Mesothelial cell of epicardium (in vitro differentiated cells): ENCODE measurements around the gene ELAVL2. TPM values are rescaled to one million over a fixed set of nuclear protein-coding genes. Genes with fewer than 3 reads are reported as not detected.

Experiments
- DNase-seq, 2 experiments: peaks; one replicate each; pipeline ENCODE4 v3.0.0; 2021; ENCODE audit warnings: low spot score in 2 of 2; ENCODE audit not compliant: unreplicated experiment in 2 of 2
- H3K27ac Mint-ChIP-seq: 2 replicates; pipeline ENCODE4 v1.8.0; 2021; ENCODE audit warnings: mixed read lengths
- H3K27me3 Mint-ChIP-seq: 2 replicates; pipeline ENCODE4 v1.8.0; 2021; ENCODE audit warnings: low read depth, mixed read lengths
- H3K36me3 Mint-ChIP-seq: 2 replicates; pipeline ENCODE4 v1.8.0; 2021; ENCODE audit warnings: mixed read lengths
- H3K4me1 Mint-ChIP-seq: 2 replicates; pipeline ENCODE4 v1.8.0; 2021; ENCODE audit warnings: mixed read lengths
- H3K4me3 Mint-ChIP-seq: 2 replicates; pipeline ENCODE4 v1.8.0; 2021; ENCODE audit warnings: mild to moderate bottlenecking, moderate library complexity, mixed read lengths
- H3K9me3 Mint-ChIP-seq: 2 replicates; pipeline ENCODE4 v1.8.0; 2021; ENCODE audit warnings: mixed read lengths
- CTCF ChIP-seq: fragments of 200-600 bp; sonication (generic); IDR thresholded peaks from one replicate; pipeline ENCODE4 v1.5.0; 2021; ENCODE audit warnings: antibody characterized with exemption; ENCODE audit not compliant: unreplicated experiment
- total RNA-seq: library from RNA; stranded (reverse); gene quantifications from 3 replicates; pipeline ENCODE4 v1.2.1, GENCODE V29; 2021

The ELAVL2 gene
- total RNA-seq, 1 donor from 2014 or later = 1.4 TPM

GRCh38 chr9:23663536-23663935, 162.5 kb downstream of the ELAVL2 start:
- no peak for TF ChIP-seq CTCF
- Mint-ChIP-seq H3K27me3 (no peaks in the 10 kb centered on the region), H3K36me3 (no peaks in the 10 kb centered on the region), H3K9me3 (no peaks in the 10 kb centered on the region), H3K4me1 (no peaks in the 10 kb centered on the region), H3K27ac (no peak overlapping the region), H3K4me3 (no peak overlapping the region)
- no peak for DNase-seq

GRCh38 chr9:23663125-23663524, 162.9 kb downstream of the ELAVL2 start:
- Mint-ChIP-seq H3K4me1 (no peaks in the 10 kb centered on the region), H3K9me3 (no peaks in the 10 kb centered on the region), H3K27ac (no peak overlapping the region), H3K4me3 (no peak overlapping the region), H3K36me3 (no peaks in the 10 kb centered on the region), H3K27me3 (no peaks in the 10 kb centered on the region)
- TF ChIP-seq CTCF = no peak
- DNase-seq = no peak

- H3K4me1 Mint-ChIP-seq = no peaks in the 10 kb centered on the region
- H3K27me3 Mint-ChIP-seq = no peaks in the 10 kb centered on the region
- DNase-seq = no peak
- H3K27ac Mint-ChIP-seq = no peak overlapping the region
- no peaks in the 10 kb centered on the region for H3K9me3 Mint-ChIP-seq
- H3K4me3 Mint-ChIP-seq = no peak overlapping the region
- H3K36me3 Mint-ChIP-seq = no peaks in the 10 kb centered on the region
- TF ChIP-seq CTCF = no peak
These were observed 163.7 kb downstream of the ELAVL2 start for GRCh38 chr9:23662320-23662719.

GRCh38 chr9:23659346-23660006, 166.6 kb downstream of the ELAVL2 start:
- no peak overlapping the region for H3K4me3 Mint-ChIP-seq
- TF ChIP-seq CTCF = no peak
- H3K36me3 Mint-ChIP-seq = no peaks in the 10 kb centered on the region
- no peaks in the 10 kb centered on the region for H3K4me1 Mint-ChIP-seq
- no peaks in the 10 kb centered on the region for H3K9me3 Mint-ChIP-seq
- DNase-seq = no peak
- H3K27ac Mint-ChIP-seq = no peak overlapping the region
- H3K27me3 Mint-ChIP-seq = no peaks in the 10 kb centered on the region

GRCh38 chr9:23658376-23659258, 167.4 kb downstream of the ELAVL2 start:
- DNase-seq = no peak
- no peaks in the 10 kb centered on the region for H3K27me3 Mint-ChIP-seq
- H3K27ac Mint-ChIP-seq = no peak overlapping the region
- no peak for TF ChIP-seq CTCF
- no peaks in the 10 kb centered on the region for H3K36me3 Mint-ChIP-seq
- no peak overlapping the region for H3K4me3 Mint-ChIP-seq
- H3K4me1 Mint-ChIP-seq = no peaks in the 10 kb centered on the region
- H3K9me3 Mint-ChIP-seq = no peaks in the 10 kb centered on the region
